ENCODE data around the gene TTC33.
"Not testable (repeated sequence)": the region's sequence is repeated elsewhere in the genome, so short reads cannot be mapped to it uniquely, and the experiment has no call there.

Gene TTC33

GRCh38 chr5:40722497-40722911 lies 33.3 kb downstream of the TTC33 start:
- not testable (repeated sequence) for DNase-seq (ENCODE audit: low read depth in 2 of 2, low spot score in 1 of 2)

- no peak for DNase-seq (ENCODE audit: low read depth in 2 of 2, low spot score in 1 of 2)
Measured at GRCh38 chr5:40720069-40720468, 35.7 kb downstream of the TTC33 start.

GRCh38 chr5:40717281-40717680 lies 38.5 kb downstream of the TTC33 start:
- DNase-seq (ENCODE audit: low read depth in 2 of 2, low spot score in 1 of 2): no peak

- DNase-seq (ENCODE audit: low read depth in 2 of 2, low spot score in 1 of 2): no peak
Measured at GRCh38 chr5:40716590-40716989, 39.2 kb downstream of the TTC33 start.

- DNase-seq (ENCODE audit: low read depth in 2 of 2, low spot score in 1 of 2): no peak
Measured at GRCh38 chr5:40716000-40716399, 39.8 kb downstream of the TTC33 start.

- no peak for DNase-seq (ENCODE audit: low read depth in 2 of 2, low spot score in 1 of 2)
Measured at GRCh38 chr5:40714001-40714400, 41.8 kb downstream of the TTC33 start.

- not testable (repeated sequence) for DNase-seq (ENCODE audit: low read depth in 2 of 2, low spot score in 1 of 2)
Measured at GRCh38 chr5:40710575-40710974, 45.2 kb downstream of the TTC33 start.

GRCh38 chr5:40705484-40705883 lies 50.3 kb downstream of the TTC33 start:
- not testable (repeated sequence) for DNase-seq (ENCODE audit: low read depth in 2 of 2, low spot score in 1 of 2)

- DNase-seq (ENCODE audit: low read depth in 2 of 2, low spot score in 1 of 2): not testable (repeated sequence)
Measured at GRCh38 chr5:40702027-40702426, 53.7 kb downstream of the TTC33 start.

- DNase-seq (ENCODE audit: low read depth in 2 of 2, low spot score in 1 of 2): no peak
Measured at GRCh38 chr5:40700116-40700782, 55.5 kb downstream of the TTC33 start.

GRCh38 chr5:40694433-40694832 lies 61.3 kb downstream of the TTC33 start:
- DNase-seq (ENCODE audit: low read depth in 2 of 2, low spot score in 1 of 2): no peak

GRCh38 chr5:40691894-40692293 lies 63.9 kb downstream of the TTC33 start:
- no peak for DNase-seq (ENCODE audit: low read depth in 2 of 2, low spot score in 1 of 2)

GRCh38 chr5:40690267-40690666 lies 65.5 kb downstream of the TTC33 start:
- no peak for DNase-seq (ENCODE audit: low read depth in 2 of 2, low spot score in 1 of 2)

GRCh38 chr5:40689438-40689837 lies 66.3 kb downstream of the TTC33 start:
- peak in 1 of 2 donors; percentile 30 for DNase-seq (ENCODE audit: low read depth in 2 of 2, low spot score in 1 of 2)

GRCh38 chr5:40688996-40689395 lies 66.8 kb downstream of the TTC33 start:
- DNase-seq (ENCODE audit: low read depth in 2 of 2, low spot score in 1 of 2): no peak

- DNase-seq (ENCODE audit: low read depth in 2 of 2, low spot score in 1 of 2): peak; percentile 65 to 83
Measured at GRCh38 chr5:40688127-40688761, 67.5 kb downstream of the TTC33 start.

- DNase-seq (ENCODE audit: low read depth in 2 of 2, low spot score in 1 of 2): no peak
Measured at GRCh38 chr5:40687321-40687720, 68.4 kb downstream of the TTC33 start.

GRCh38 chr5:40685976-40686486 lies 69.7 kb downstream of the TTC33 start:
- no peak for DNase-seq (ENCODE audit: low read depth in 2 of 2, low spot score in 1 of 2)

- no peak for DNase-seq (ENCODE audit: low read depth in 2 of 2, low spot score in 1 of 2)
Measured at GRCh38 chr5:40685193-40685592, 70.6 kb downstream of the TTC33 start.

- no peak for DNase-seq (ENCODE audit: low read depth in 2 of 2, low spot score in 1 of 2)
Measured at GRCh38 chr5:40683305-40683704, 72.5 kb downstream of the TTC33 start.

- no peak for DNase-seq (ENCODE audit: low read depth in 2 of 2, low spot score in 1 of 2)
Measured at GRCh38 chr5:40682154-40683017, 73.4 kb downstream of the TTC33 start.
